HG03575 (cell line): Measurements from ENCODE around the gene CDKN2B-AS1.
"Not testable (repeated sequence)": the region's sequence is repeated elsewhere in the genome, so short reads cannot be mapped to it uniquely, and the experiment has no call there.

Source experiments
- ATAC-seq: cut with Tn5 transposase; IDR thresholded peaks from one replicate; pipeline ENCODE4 v1.9.1; 2021; ENCODE audit not compliant: unreplicated experiment, insufficient number of reproducible peaks, low FRiP score; ENCODE audit errors: extremely low read depth

CDKN2B-AS1 gene

DNA sequence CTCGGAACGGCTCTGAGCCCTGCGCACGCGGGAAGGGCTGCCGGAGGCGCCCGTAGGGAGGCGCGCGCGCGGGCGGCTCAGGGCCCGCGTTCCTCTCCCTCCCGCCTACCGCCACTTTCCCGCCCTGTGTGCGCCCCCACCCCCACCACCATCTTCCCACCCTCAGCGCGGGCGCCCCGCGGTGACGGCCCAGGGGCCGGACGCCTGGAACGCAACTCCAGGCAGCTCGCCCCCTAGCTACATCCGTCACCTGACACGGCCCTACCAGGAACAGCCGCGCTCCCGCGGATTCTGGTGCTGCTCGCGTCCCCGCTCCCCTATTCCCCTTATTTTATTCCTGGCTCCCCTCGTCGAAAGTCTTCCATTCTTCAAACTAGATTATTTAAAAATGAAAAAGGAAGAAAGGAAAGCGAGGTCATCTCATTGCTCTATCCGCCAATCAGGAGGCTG lies at the start of gene CDKN2B-AS1:
CDKN2B-AS1 (plus strand) TSS at position 236 of the 450 bp plus-strand sequence.
- no peak for ATAC-seq

DNA sequence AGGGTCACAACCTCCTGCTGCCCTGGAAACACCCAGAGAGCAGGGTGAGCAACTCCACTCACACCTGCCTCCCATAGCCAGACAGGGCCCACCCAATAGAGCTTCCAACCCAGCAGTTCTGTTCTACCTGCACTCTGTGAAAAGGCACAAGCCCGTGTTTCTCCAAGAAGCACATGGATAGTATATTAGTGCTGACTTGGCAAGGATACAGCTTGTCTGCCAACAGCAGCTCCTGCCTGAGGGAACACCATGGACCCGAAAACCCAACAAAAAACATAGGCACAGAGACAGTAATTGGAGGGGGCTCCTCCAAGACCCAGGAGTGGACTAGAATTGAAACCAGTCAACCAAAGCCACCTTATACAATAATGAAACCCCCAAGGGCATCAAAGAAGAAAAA lies 49.0 kb upstream of the CDKN2B-AS1 start:
- ATAC-seq, result no peak

DNA sequence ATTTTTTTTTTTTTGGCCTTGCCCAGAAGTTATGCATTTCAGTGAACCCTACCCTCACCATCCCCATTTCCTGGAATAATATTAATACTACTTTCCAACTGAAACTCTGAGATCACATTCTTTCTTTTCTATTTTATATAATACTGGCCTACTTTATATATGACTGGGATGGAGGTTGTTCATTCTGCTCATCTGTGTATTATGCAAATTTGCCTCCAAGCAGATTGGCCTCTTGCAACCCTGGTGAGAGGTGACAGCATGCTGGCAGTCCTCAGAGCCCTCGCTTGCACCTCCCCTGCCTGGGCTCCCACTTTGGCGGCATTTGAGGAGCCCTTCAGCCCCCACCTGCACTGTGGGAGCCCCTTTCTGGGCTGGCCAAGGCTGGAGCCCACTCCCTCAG lies 35.8 kb upstream of the CDKN2B-AS1 start:
- no peak for ATAC-seq

DNA sequence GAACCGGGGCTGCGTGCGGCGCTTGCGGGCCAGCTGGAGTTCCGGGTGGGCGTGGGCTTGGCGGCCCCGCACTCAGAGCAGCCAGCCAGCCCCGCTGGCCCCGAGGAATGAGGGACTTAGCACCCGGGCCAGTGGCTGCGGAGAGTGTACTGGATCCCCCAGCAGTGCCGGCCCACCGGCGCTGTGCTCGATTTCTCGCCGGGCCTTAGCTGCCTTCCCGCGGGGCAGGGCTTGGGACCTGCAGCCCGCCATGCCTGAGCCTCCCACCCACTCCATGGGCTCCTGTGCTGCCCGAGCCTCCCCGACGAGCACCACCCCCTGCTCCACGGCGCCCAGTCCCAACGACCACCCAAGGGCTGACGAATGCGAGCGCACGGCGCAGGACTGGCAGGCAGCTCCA lies 35.3 kb upstream of the CDKN2B-AS1 start:
- ATAC-seq, result not testable (repeated sequence)

DNA sequence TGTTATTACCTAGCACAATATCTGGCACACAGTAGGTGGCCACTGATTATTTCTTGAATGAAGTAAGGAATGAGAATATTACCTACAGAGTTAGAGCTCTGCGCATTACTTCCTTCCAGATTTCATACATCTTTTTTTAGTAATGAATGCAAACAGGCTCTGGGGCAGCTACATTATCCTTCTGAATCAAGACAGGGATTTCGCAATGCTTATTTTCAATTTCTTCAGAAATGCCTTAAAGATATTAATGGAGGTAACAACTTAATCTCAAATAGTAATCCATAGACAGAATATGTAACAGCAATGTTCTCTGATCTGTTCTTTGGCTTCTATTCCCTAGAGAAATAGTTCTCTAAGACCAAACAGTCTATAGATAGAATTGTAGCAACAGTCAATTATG lies 33.0 kb upstream of the CDKN2B-AS1 start:
- no peak for ATAC-seq

DNA sequence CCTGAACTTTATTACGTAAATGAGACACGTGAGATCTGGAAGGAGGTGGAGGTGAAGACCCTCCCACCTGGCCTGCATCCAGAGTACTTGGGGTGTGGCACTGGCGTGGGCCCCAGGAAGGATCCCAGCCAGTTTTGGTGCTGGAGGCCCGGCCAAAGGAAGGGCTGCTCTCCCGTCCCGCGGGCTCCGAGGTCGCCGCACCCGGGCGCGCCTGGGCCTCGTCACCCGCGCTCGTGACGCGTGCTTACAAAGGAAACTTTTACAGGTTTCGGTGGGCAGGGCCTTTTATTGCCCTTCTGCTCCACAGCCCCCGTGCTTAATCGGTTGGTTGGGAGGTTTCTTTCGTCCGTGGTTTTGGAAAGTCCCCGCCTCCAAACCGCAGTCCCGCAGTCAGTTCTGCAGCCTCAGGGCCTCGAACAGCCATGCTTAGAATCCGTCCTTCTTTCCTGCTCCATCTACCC lies 29.6 kb upstream of the CDKN2B-AS1 start:
- no peak for ATAC-seq

DNA sequence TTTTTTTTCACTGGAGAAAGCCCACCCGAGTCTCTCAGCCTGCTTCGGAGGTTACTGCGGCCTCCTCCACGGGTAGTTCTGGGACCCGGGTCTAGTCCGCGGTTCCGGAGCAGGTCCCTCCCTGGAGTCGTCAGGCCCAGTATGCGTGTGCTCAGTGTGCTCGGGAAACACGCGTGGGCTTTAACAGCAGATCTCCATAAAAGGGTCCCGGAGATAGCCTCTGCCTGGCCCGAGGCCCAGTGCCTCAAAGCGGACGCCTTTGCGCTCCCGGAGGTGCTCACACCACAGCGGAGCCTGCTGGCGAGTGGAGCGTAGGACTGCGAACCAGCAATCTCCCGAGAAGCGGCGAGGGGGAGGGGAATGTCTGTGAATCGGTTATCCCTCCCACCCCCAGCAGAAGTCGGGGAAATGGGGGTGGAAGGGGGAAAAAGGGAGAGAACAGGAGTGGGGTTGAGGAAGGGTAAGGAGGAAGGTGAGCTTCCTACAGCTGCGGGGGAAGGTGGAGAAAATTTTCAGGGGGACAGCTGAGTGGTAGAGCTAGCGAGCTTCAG lies 29.1 kb upstream of the CDKN2B-AS1 start:
- no peak for ATAC-seq

DNA sequence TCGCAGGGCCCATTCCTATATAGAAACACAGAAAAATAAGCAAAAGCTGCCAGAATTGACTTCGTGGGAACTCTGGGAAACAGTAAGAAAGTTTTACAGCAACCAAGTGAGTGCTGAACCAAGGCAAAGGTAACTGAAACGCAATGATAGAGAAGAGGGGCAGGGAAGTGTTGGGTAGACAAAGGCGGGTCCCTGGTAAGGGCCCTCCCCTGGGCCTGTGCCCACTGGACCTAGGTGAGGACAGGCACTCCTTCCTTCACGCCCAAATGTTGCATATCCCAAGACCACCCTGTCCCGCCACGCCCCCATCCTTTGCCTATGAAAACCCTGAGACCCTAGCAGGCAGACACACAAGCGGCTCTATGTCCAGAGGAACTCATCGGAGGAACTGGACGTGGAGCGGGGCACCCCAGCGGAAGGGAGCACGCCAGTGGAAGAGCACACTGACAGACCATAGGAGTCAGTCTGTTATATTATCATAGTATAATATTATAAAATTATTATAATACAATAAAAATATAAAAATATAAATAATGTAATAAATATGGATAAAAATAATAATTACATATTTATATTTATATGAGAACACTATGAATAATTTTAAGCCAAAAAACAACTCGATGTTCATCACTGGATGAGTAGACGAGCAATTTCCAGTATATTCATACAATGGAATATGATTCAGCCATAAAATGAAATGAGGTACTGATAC lies 28.3 kb upstream of the CDKN2B-AS1 start:
- ATAC-seq, result no peak

DNA sequence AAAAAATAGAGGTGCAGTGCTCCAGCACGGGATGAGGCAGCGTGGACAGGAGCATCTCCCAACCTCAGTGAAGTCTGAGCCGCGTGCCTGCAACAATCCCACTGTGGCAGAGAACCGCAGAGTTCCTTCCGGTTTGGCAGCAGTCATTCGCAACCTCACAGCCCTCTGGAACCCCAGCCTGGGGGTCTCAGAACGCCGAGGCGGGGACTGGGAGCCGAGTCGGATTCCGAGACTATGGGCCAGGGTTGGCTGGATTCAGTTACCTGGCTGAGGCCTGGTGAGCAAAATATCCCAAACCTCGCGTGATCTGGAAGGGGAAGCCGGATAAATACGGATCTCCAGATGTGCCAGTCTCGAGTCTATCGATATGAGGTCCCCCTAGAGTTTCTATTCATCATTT lies 27.4 kb upstream of the CDKN2B-AS1 start:
- ATAC-seq, result no peak

DNA sequence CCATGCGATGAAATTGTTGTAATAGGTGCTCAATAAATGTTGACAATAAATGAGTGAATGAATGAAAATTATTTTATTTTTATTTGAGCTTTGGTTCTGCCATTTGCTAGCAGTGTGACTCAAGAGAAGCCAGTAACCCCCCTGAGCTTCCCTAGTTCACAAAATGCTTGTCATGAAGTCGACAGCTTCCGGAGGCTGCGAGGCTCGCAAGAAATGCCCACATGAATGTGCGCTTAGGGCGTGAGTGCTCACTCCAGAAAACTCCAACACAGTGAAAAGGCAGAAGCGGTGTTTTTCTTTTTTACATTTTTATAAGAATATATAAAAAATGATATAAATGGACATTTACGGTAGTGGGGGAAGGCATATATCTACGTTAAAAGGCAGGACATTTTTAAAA lies 26.9 kb upstream of the CDKN2B-AS1 start:
- ATAC-seq, result no peak

DNA sequence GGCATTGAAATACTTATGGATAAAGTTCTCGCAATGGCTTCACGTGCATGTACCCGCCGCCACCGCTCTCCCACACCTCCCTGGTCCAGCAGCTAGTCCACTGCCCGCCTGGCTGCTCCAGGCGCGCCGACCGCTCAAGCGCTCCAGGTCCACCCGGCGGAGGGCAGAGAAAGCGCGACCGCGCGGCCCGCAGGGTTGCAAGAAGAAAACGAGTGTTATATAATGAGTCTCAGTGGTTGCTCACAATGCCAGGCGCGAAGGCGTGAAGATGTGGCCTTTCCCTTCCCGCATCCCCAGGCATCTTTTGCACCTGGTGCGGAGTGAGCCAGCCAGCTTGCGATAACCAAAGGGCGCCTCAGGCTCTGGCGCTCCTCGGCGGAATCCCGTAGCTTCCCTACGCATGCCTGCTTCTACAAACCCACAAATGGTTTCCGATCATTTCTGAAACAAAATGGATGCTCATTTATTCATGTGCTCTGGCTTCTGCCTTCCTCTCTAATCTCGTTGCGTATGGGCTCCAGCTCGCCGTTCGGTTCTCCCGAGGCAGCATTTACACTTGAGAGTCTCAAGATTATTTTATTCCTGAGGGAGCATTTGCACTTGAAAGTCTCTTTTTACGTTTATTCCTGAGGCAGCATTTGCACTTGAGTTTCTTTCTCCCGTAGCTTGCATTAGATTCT lies 26.1 kb upstream of the CDKN2B-AS1 start:
- no peak for ATAC-seq

DNA sequence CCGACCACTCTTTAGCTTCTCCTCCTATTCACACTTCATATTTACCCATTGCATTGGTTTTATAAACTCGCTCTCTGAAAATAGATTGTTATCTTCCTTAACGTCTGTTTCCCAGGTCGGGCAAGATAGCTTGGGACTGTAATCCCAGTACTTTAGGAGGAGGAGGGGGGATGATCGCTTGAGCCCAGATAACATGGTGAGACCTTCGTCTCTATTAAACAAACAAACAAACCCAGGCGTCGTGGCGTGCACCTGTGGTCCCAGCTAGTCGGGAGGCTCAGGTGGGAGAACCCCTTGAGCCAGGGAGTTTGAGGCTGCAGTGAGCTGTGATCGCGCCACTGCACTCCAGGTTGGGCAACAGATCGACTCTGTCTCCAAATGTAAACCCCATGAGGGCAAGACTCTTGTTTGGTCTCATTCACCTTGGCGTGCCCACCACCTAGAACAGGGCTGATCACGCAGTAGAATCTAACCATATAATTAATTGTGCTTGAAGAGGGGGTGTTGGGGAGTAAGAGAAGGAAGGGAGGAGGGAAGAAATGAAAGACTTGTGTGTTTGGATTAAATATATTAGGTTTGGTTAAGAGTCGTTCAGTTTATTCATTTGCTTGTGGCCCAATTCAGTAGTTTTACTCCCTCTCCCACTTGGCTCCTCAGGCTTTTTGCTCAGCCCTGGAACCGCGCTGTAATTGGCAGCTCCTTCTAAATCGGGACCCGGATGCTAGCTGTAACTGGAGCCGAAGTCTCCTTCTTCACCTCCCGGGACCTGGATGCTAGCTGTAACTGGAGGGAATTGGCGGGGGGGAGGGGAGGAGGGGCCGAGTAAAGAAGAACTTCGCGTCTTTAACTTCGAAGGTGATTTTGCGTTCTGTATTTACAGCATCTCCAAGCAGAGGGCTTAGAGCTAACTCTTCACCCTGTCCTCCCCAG lies 25.3 kb upstream of the CDKN2B-AS1 start:
- no peak for ATAC-seq

DNA sequence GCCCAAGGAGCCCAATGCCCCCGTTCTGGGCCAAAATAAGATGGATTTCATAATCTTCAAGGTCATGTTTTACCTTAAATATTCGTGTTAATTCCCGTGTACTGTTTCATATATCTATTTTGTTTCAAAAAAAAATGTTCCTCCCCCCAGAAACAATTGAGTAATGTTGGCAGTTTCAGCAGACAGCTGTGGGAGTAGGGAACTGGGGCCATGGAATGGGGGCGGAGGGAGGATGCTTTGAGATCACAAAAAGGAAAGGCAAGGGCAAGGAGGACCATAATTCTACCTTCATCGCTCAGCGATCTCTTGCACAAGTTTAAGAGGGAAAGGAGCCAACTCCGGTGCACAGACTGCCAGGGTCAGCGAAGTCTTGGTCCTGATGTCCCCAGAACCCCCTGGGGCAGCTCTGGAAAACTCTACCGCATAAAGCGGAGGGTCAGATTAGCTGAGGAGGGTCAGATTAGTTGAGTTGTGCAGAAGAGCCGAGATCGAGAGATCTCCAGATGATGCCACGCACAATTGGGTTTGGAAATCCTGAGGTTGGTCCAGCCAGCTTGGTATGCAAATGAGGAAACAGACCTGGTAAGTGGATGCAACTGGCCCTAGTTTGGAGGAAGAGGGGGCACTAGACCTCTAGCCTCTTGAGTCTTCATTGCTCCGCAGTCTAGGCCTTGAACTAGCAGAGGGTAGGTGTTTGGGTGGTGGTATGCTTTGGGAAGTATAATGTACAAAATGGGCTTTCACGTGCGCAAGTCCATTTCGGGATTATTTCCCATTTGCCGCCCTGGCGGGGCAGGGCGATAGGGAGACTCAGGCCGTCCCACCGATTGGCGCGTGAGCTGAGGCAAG lies 24.4 kb upstream of the CDKN2B-AS1 start:
- ATAC-seq, result no peak

DNA sequence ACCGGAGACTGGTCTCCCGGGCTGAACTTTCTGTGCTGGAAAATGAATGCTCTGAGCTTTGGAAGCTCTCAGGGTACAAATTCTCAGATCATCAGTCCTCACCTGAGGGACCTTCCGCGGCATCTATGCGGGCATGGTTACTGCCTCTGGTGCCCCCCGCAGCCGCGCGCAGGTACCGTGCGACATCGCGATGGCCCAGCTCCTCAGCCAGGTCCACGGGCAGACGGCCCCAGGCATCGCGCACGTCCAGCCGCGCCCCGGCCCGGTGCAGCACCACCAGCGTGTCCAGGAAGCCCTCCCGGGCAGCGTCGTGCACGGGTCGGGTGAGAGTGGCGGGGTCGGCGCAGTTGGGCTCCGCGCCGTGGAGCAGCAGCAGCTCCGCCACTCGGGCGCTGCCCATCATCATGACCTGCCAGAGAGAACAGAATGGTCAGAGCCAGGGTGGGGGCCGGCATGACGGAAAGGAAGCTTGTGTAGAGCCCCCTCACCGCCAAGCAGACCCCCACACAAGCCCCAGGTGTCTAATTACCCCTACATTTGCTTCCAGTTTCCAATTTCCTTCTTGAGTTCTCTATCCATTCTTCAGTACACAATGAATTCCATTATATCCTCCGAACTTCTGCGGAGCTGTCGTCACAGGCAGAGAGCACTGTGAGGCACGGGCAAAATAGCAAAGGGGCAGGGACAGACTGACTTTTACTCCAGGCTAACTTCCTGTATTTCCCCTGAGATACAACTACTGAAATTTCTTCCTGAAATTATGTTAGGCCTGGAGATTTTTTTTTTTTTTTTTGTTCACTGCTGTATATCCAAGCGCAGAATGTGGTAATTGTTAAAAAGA lies 23.6 kb upstream of the CDKN2B-AS1 start:
- ATAC-seq, result no peak

DNA sequence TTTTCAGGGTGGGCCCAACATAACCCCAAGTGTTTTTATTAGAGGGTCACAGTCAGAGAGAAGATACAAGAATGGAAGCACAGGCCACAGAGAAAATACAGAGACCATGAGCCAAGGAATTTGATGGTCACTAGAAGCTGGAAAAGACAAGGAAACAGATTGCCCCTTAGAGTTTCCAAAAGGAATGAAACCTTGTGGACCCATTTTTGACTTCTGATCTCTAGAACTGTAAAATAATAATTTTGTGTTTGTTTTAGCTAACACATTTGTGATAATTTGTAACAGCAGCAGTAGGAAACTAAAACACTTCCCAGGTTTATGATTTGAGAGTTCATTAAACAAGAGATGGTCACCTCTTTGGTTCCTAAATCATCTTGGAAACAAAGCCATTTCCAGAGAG lies 22.2 kb upstream of the CDKN2B-AS1 start:
- no peak for ATAC-seq

DNA sequence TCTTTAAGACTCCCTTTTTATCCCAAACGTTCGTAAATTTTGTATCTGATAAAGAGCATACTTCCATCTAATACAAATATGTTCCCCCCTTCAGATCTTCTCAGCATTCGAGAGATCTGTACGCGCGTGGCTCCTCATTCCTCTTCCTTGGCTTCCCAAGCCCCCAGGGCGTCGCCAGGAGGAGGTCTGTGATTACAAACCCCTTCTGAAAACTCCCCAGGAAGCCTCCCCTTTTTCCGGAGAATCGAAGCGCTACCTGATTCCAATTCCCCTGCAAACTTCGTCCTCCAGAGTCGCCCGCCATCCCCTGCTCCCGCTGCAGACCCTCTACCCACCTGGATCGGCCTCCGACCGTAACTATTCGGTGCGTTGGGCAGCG lies 20.3 kb upstream of the CDKN2B-AS1 start:
- ATAC-seq, result no peak

DNA sequence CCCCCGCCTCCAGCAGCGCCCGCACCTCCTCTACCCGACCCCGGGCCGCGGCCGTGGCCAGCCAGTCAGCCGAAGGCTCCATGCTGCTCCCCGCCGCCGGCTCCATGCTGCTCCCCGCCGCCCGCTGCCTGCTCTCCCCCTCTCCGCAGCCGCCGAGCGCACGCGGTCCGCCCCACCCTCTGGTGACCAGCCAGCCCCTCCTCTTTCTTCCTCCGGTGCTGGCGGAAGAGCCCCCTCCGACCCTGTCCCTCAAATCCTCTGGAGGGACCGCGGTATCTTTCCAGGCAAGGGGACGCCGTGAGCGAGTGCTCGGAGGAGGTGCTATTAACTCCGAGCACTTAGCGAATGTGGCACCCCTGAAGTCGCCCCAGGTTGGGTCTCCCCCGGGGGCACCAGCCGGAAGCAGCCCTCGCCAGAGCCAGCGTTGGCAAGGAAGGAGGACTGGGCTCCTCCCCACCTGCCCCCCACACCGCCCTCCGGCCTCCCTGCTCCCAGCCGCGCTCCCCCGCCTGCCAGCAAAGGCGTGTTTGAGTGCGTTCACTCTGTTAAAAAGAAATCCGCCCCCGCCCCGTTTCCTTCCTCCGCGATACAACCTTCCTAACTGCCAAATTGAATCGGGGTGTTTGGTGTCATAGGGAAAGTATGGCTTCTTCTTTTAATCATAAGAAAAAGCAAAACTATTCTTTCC lies 19.7 kb upstream of the CDKN2B-AS1 start:
- ATAC-seq, result no peak
